Heart left ventricle (tissue), 16 donors: Measurements from ENCODE around the gene MCTP2. TPM values are rescaled to one million over a fixed set of nuclear protein-coding genes. Genes with fewer than 3 reads are reported as not detected.
A peak's percentile ranks its signal among the peaks of the same experiment; 100 is the strongest.

ENCODE experiments used
- ATAC-seq, 4 donors: fragments of 200-7000 bp; cut with Tn5 transposase; one replicate each; pipeline ENCODE4 v1.9.1; 2020 to 2022; ENCODE audit warnings: moderate library complexity in 4 of 4, mild to moderate bottlenecking in 3 of 4, moderate number of reproducible peaks in 1 of 4
- DNase-seq, 5 donors: peaks; one replicate each; pipeline ENCODE4 v3.0.0-alpha.2; 2020
- H3K27ac ChIP-seq, 12 donors: fragments of 200-600 bp; sonication (generic) in 4 of 12; one replicate each; pipeline versions ENCODE4 v1.5.0 to v1.8.0; 2016 to 2022; ENCODE audit warnings: mild to moderate bottlenecking in 2 of 12
- H3K27me3 ChIP-seq, 9 donors: fragments of 200-600 bp; sonication (generic) in 2 of 9; one replicate each; pipeline versions ENCODE4 v1.5.1 to v1.8.0; 2016 to 2022; ENCODE audit warnings: mild to moderate bottlenecking in 3 of 9
- H3K36me3 ChIP-seq, 9 donors: fragments of 200-600 bp; sonication (generic) in 2 of 9; one replicate each; pipeline versions ENCODE4 v1.5.0 to v1.8.0; 2018 to 2022; ENCODE audit warnings: mild to moderate bottlenecking in 2 of 9
- H3K4me1 ChIP-seq, 12 donors: fragments of 200-600 bp; sonication (generic) in 4 of 12; one replicate each; pipeline versions ENCODE4 v1.5.0 to v1.8.0; 2016 to 2022; ENCODE audit warnings: mild to moderate bottlenecking in 3 of 12
- H3K4me3 ChIP-seq, 12 donors: fragments of 200-600 bp; sonication (generic) in 4 of 12; one replicate each; pipeline versions ENCODE4 v1.5.0 to v1.8.0; 2017 to 2022; ENCODE audit warnings: mild to moderate bottlenecking in 9 of 12, moderate library complexity in 4 of 12
- H3K9me3 ChIP-seq, 12 donors: fragments of 200-600 bp; sonication (generic) in 4 of 12; one replicate each; pipeline versions ENCODE4 v1.5.0 to v1.8.0; 2016 to 2022; ENCODE audit warnings: mild to moderate bottlenecking in 1 of 12
- POLR2A ChIP-seq, 2 donors: fragments of 450-650 bp; IDR thresholded peaks; one replicate each; pipeline ENCODE4 v1.6.1; 2017; ENCODE audit warnings: antibody characterized with exemption in 2 of 2, mild to moderate bottlenecking in 2 of 2, moderate library complexity in 2 of 2
- WGBS, 4 donors: extraction: QIAGEN DNeasy Blood & Tissue Kit in 2 of 4; methylation state at CpG; one replicate each; pipeline versions ENCODE4 v1.1.5 to v1.1.7; 2013 to 2018; 5-methylcytosine and 5-hydroxymethylcytosine counted together
- intact Hi-C, 10 donors: fragments of 100-400 bp; cut with DNase I; formaldehyde crosslinking; loops; one replicate each; pipeline versions ENCODE4 v1.11.1 to v1.14.2; 2022
- polyA plus RNA-seq, 2 donors: library from polyadenylated mRNA; stranded (reverse); fragments of 200-250 nt; gene quantifications; one replicate each; pipeline ENCODE4 v1.2.3, GENCODE V29; 2013
- total RNA-seq, 9 donors: library from RNA; depleted of rRNA in 2 of 9; stranded (reverse); fragments of >200 nt in 2 of 9; fragmentation: NEBNext Ultra II Directional in 3 of 9; extraction: Animal tissue kit (Norgen Biotek cat#: 25700) in 3 of 9; gene quantifications; one replicate each; pipeline versions ENCODE4 v1.1.0 to v1.2.4, GENCODE V29; 2016 to 2023
- TF ChIP-seq, protein P1 (sequence below), 12 donors: fragments of 200-600 bp; sonication (generic) in 4 of 12; IDR thresholded peaks; one replicate each; pipeline versions ENCODE4 v1.5.0 to v1.8.0; 2018 to 2022; ENCODE audit warnings: antibody characterized with exemption in 12 of 12, mild to moderate bottlenecking in 5 of 12
- donor health status: ischemic (EF 13 %, LVEDD 7.1; RV severe dilation, severe dysfunction).
- donor health status: healthy with polysubstance abuse.
- donor health status: DM: no; HTN: yes; CAD: no.
- donor health status: DM: no; HTN: no; CAD: no.
- donor health status: ischemic (EF 25% LVEDD 6.9; RV normal size, moderate dysfunction).
- donor health status: ischemic (EF 25% LVEDD 5.7; RV mildly dilated, moderate dysfunction).
- donor health status: healthy.
- donor health status: DM: yes; HTN: yes; CAD: no.
- donor health status: ischemic (EF 35%, LVEDD 5.7; RV mildly dilated, moderate dysfunction).
- donor health status: nonischemic (EF 11% LVEDD 7.7; RV severe dilation, severe dysfunction).
- donor health status: DM: yes; HTN: yes; CAD: no.
- donor health status: PGD.
- donor health status: ischemic (EF 29% LVEDD 5.4; RV normal size, mild dysfunction).
- donor health status: nonischemic (EF 23%, LVEDD 6.1; RV moderate dilation, normal function).

The MCTP2 gene
- total and polyA plus RNA-seq, 11 donors: 0.35 to 12.1 (median 2.0) TPM

DNA sequence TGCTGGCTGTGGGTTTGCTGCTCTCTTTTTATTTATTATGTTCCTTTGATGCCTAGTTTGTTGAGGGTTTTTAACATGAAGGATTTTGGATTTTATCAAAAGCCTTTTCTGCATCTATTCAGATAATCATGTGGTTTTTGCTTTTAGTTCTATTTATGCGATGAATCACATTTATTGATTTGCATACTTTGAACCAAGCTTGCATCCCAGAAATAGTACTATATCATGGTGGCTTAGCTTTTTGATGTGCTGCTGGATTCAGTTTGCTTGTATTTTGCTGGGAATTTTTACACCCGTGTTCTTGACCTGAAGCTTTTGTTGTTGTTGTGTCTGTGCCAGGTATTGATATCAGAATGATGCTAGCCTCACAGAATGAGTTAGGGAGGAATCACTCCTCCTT is 48.4 kb downstream of the MCTP2 start:
- TF ChIP-seq POLR2A (IDR thresholded peaks at IDR 0.05): no peak
- TF ChIP-seq, protein P1, sequence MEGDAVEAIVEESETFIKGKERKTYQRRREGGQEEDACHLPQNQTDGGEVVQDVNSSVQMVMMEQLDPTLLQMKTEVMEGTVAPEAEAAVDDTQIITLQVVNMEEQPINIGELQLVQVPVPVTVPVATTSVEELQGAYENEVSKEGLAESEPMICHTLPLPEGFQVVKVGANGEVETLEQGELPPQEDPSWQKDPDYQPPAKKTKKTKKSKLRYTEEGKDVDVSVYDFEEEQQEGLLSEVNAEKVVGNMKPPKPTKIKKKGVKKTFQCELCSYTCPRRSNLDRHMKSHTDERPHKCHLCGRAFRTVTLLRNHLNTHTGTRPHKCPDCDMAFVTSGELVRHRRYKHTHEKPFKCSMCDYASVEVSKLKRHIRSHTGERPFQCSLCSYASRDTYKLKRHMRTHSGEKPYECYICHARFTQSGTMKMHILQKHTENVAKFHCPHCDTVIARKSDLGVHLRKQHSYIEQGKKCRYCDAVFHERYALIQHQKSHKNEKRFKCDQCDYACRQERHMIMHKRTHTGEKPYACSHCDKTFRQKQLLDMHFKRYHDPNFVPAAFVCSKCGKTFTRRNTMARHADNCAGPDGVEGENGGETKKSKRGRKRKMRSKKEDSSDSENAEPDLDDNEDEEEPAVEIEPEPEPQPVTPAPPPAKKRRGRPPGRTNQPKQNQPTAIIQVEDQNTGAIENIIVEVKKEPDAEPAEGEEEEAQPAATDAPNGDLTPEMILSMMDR (IDR thresholded peaks at IDR 0.05): no peak
- no peak overlapping the region for H3K27ac ChIP-seq
- WGBS, 4 donors: 75 to 89% (median 82%) methylated on average over 2 of the region's 2 CpGs
- intact Hi-C loops: no loop called here
- H3K4me1 ChIP-seq: no peaks in the 10 kb centered on the region
- ATAC-seq (no peak), DNase-seq (no peak)
- H3K9me3 ChIP-seq: peaks cover 0 to 10% (median 0%) of the 10 kb centered on the region in 12 donors
- no peak overlapping the region for H3K4me3 ChIP-seq
- no peaks in the 10 kb centered on the region for H3K36me3 ChIP-seq
- no peaks in the 10 kb centered on the region for H3K27me3 ChIP-seq

- DNase-seq: no peak
- no peak for ATAC-seq
- H3K27me3 ChIP-seq: no peaks in the 10 kb centered on the region
- 59 to 76% (median 68%) methylated on average over 3 of the region's 3 CpGs for WGBS, 4 donors
- TF ChIP-seq POLR2A (IDR thresholded peaks at IDR 0.05): no peak
- TF ChIP-seq, protein P1 (IDR thresholded peaks at IDR 0.05): no peak
- H3K27ac ChIP-seq: no peak overlapping the region
- H3K4me1 ChIP-seq: no peaks in the 10 kb centered on the region
- H3K9me3 ChIP-seq: peaks cover 0 to 7% (median 0%) of the 10 kb centered on the region in 12 donors
- H3K36me3 ChIP-seq: no peaks in the 10 kb centered on the region
- H3K4me3 ChIP-seq: no peak overlapping the region
- intact Hi-C loops: no loop called here
These were observed 48.9 kb downstream of the MCTP2 start for GRCh38 chr15:94280301-94280700.

- DNase-seq (peak in 1 of 5 donors; percentile 28), ATAC-seq (no peak)
- intact Hi-C loops: no loop called here
These were observed 51.2 kb downstream of the MCTP2 start for GRCh38 chr15:94282269-94283250.

GRCh38 chr15:94286583-94286982 is 55.2 kb downstream of the MCTP2 start:
- ATAC-seq: no peak
- 43 to 62% (median 49%) methylated on average over 3 of the region's 3 CpGs for WGBS, 4 donors
- Histone ChIP-seq H3K27me3 (peaks cover 0 to 9% (median 0%) of the 10 kb centered on the region in 9 donors), H3K9me3 (peaks cover 0 to 21% (median 0%) of the 10 kb centered on the region in 12 donors), H3K4me3 (no peak overlapping the region), H3K4me1 (peaks cover 0 to 23% (median 0%) of the 10 kb centered on the region in 12 donors), H3K27ac (no peak overlapping the region), H3K36me3 (no peaks in the 10 kb centered on the region)
- DNase-seq: no peak
- TF ChIP-seq, protein P1 (IDR thresholded peaks at IDR 0.05): no peak
- intact Hi-C loops: no loop called here

More at GRCh38 chr15:94282269-94283250, 51.2 kb downstream of the MCTP2 start:
- 52 to 65% (median 57%) methylated on average over 7 of the region's 7 CpGs for whole genome bisulfite sequencing, 4 donors
- Histone ChIP-seq H3K36me3 (no peaks in the 10 kb centered on the region), H3K4me3 (no peak overlapping the region), H3K9me3 (peaks cover 0 to 7% (median 0%) of the 10 kb centered on the region in 12 donors), H3K27ac (no peak overlapping the region), H3K4me1 (peaks cover 0 to 15% (median 0%) of the 10 kb centered on the region in 12 donors), H3K27me3 (peaks cover 0 to 4% (median 0%) of the 10 kb centered on the region in 9 donors)
- no peak for TF ChIP-seq POLR2A (IDR thresholded peaks at IDR 0.05)
- TF ChIP-seq, protein P1 (IDR thresholded peaks at IDR 0.05): no peak
